Thyroid gland (tissue), 4 donors: ENCODE results near the gene PLA2G6.

Experiments
- POLR2A ChIP-seq, 2 donors: fragments of 450-650 bp; IDR thresholded peaks; one replicate each; pipeline ENCODE4 v1.6.1; 2017; ENCODE audit warnings: antibody characterized with exemption in 2 of 2, mild to moderate bottlenecking in 2 of 2, moderate library complexity in 1 of 2
- TF ChIP-seq, protein P1 (sequence below), 6 experiments: fragments of 200-600 bp in 3 of 6; fragments of 450-650 bp in 3 of 6; sonication (generic) in 3 of 6; IDR thresholded peaks; one replicate each; pipeline ENCODE4 v1.5.1; 2016 to 2019; ENCODE audit warnings: antibody characterized with exemption in 6 of 6, mild to moderate bottlenecking in 2 of 6, inconsistent platforms in 1 of 6, moderate library complexity in 1 of 6

DNA sequence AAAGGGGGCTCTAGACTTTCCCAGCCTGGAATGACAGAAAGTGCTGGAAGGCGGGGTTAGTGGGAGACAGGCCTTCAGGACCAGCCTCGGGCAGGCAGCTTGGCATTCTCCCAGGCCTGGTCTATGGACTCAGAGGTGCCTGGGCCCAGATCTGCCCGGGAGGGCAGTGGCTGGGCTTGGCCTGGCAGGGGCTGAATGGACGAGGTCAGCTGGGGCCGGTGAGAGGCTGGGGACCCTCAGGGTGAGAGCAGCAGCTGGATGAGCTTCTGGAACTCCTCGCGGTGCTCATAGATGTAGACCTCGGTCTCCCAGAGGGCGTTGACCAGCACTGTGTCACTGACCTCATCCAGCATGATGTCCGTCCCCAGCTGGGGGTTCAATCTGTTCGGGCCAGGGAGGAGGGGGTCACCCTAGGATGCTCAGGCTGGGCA is 69.7 kb downstream of the PLA2G6 start:
- TF ChIP-seq, protein P1, sequence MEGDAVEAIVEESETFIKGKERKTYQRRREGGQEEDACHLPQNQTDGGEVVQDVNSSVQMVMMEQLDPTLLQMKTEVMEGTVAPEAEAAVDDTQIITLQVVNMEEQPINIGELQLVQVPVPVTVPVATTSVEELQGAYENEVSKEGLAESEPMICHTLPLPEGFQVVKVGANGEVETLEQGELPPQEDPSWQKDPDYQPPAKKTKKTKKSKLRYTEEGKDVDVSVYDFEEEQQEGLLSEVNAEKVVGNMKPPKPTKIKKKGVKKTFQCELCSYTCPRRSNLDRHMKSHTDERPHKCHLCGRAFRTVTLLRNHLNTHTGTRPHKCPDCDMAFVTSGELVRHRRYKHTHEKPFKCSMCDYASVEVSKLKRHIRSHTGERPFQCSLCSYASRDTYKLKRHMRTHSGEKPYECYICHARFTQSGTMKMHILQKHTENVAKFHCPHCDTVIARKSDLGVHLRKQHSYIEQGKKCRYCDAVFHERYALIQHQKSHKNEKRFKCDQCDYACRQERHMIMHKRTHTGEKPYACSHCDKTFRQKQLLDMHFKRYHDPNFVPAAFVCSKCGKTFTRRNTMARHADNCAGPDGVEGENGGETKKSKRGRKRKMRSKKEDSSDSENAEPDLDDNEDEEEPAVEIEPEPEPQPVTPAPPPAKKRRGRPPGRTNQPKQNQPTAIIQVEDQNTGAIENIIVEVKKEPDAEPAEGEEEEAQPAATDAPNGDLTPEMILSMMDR (IDR thresholded peaks at IDR 0.05), result no peak
- TF ChIP-seq POLR2A (IDR thresholded peaks at IDR 0.05), result no peak
